ENCODE data around the gene ACTL8.

DNA sequence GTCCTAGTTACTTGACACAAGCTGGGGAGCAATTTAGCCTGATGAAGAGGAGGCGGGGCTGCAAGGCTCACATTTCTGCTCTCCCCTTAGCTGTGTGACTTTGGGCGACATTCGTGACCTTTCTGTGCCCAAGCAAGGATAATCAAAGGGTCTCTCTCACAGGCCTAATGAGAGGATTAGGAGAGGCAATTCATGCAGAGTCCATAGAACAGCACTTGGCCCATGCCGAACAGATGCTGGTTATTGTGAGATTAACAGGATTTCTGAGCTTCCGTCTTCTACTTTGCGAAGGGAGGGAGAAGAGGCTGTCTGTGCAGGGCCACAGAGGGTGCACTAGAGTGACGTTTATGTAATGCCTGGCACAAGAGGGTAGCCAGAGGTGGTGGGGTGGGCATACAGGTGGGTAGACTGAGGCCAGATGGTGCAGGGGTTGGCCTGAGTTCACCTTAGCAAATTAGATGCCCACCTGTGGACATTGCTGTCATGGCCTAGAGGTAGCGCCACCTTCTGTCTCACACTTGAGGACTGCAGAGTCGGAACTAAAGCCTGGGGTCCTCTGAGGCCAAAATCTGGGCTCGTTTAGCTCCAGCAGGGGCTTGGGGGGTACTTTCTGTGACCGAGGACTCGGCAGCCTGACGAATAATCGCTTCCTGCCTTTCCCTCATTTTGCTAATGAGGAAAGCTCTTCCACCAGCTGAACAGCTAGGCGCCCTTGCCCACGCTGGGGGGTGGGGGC lies 18.6 kb downstream of the ACTL8 start:
- TF ChIP-seq BHLHE40 (IDR thresholded peaks at IDR 0.05; ENCODE audit: borderline replicate concordance) (no peak), FOXK2 (IDR thresholded peaks at IDR 0.05) (no peak), ELF4 (IDR thresholded peaks at IDR 0.05) (no peak), SP1 (IDR thresholded peaks at IDR 0.05) (no peak), PKNOX1 (IDR thresholded peaks at IDR 0.05) (no peak), SUZ12 (IDR thresholded peaks at IDR 0.05) (no peak), ZNF384 (IDR thresholded peaks at IDR 0.05) (no peak), ARNT (IDR thresholded peaks at IDR 0.05) (no peak), FOXM1 (IDR thresholded peaks at IDR 0.05; ENCODE audit: borderline replicate concordance) (no peak), L3MBTL2 (conservative IDR thresholded peaks at IDR 0.05) (no peak)

Measured in HEK293T (cell line).